MM.1S (cell line): ENCODE data around the gene CASKIN1.

ENCODE experiments used
- CTCF ChIP-seq: fragments of 300-600 bp; sonication (generic); IDR thresholded peaks from 2 replicates; pipeline ENCODE4 v1.5.1; 2016; ENCODE audit warnings: antibody characterized with exemption, low read length, mixed read lengths
- EZH2 ChIP-seq: fragments of 300-600 bp; sonication (generic); optimal IDR thresholded peaks from 2 replicates; pipeline ENCODE3; 2017; ENCODE audit warnings: low read depth, mild to moderate bottlenecking, antibody characterized with exemption, low read length, mixed read lengths

- no peak for TF ChIP-seq CTCF
- no peak for TF ChIP-seq EZH2
These were observed 9.2 kb downstream of the CASKIN1 start for GRCh38 chr16:2187212-2187611.
